Stimulated activated CD8-positive, alpha-beta memory T cell treated with anti-CD3 and anti-CD28 coated beads, Interleukin-15, amount 100 ng/mL, for 1 hour (primary cell): ENCODE measurements around the gene SLC35F4.

Source experiments
- DNase-seq: peaks from one replicate; pipeline ENCODE4 v3.0.0-alpha.2; 2020; ENCODE audit warnings: low read depth

SLC35F4 gene

GRCh38 chr14:57848353-57848752 lies 17.5 kb downstream of the SLC35F4 start:
- DNase-seq = no peak

GRCh38 chr14:57847706-57848105 lies 18.2 kb downstream of the SLC35F4 start:
- DNase-seq = no peak

- no peak for DNase-seq
Measured at GRCh38 chr14:57847096-57847495, 18.8 kb downstream of the SLC35F4 start.

GRCh38 chr14:57846596-57846995 lies 19.3 kb downstream of the SLC35F4 start:
- no peak for DNase-seq

- DNase-seq = no peak
Measured at GRCh38 chr14:57845802-57846531, 19.9 kb downstream of the SLC35F4 start.

GRCh38 chr14:57845316-57845715 lies 20.6 kb downstream of the SLC35F4 start:
- DNase-seq = no peak

- no peak for DNase-seq
Measured at GRCh38 chr14:57837267-57837666, 28.6 kb downstream of the SLC35F4 start.

- no peak for DNase-seq
Measured at GRCh38 chr14:57835766-57836165, 30.1 kb downstream of the SLC35F4 start.

GRCh38 chr14:57834961-57835360 lies 30.9 kb downstream of the SLC35F4 start:
- no peak for DNase-seq

GRCh38 chr14:57834001-57834598 lies 31.8 kb downstream of the SLC35F4 start:
- no peak for DNase-seq

- no peak for DNase-seq
Measured at GRCh38 chr14:57833323-57833722, 32.6 kb downstream of the SLC35F4 start.

GRCh38 chr14:57831981-57832380 lies 33.9 kb downstream of the SLC35F4 start:
- DNase-seq = no peak

- DNase-seq = no peak
Measured at GRCh38 chr14:57828713-57829112, 37.2 kb downstream of the SLC35F4 start.

GRCh38 chr14:57823015-57823660 lies 42.8 kb downstream of the SLC35F4 start:
- DNase-seq = no peak

GRCh38 chr14:57822081-57822480 lies 43.8 kb downstream of the SLC35F4 start:
- DNase-seq = no peak

- DNase-seq = no peak
Measured at GRCh38 chr14:57820581-57820980, 45.3 kb downstream of the SLC35F4 start.

- DNase-seq = no peak
Measured at GRCh38 chr14:57818511-57818910, 47.4 kb downstream of the SLC35F4 start.

GRCh38 chr14:57816568-57817284 lies 49.2 kb downstream of the SLC35F4 start:
- no peak for DNase-seq

- DNase-seq = no peak
Measured at GRCh38 chr14:57814726-57815125, 51.2 kb downstream of the SLC35F4 start.

GRCh38 chr14:57812741-57813140 lies 53.2 kb downstream of the SLC35F4 start:
- no peak for DNase-seq

GRCh38 chr14:57811998-57812546 lies 53.8 kb downstream of the SLC35F4 start:
- DNase-seq = no peak

- no peak for DNase-seq
Measured at GRCh38 chr14:57809808-57810207, 56.1 kb downstream of the SLC35F4 start.
